22Rv1 (cell line): ENCODE results near the gene ADCK1.
"Not testable (repeated sequence)": the region's sequence is repeated elsewhere in the genome, so short reads cannot be mapped to it uniquely, and the experiment has no call there.

Experiments
- CTCF ChIP-seq: fragments of 450-650 bp; IDR thresholded peaks from 2 replicates; pipeline ENCODE4 v1.5.1; 2017; ENCODE audit warnings: mild to moderate bottlenecking
- ZFX ChIP-seq: fragments of 450-650 bp; IDR thresholded peaks from 2 replicates; pipeline ENCODE4 v1.6.1; 2017; ENCODE audit warnings: antibody characterized with exemption, borderline replicate concordance

GRCh38 chr14:77768442-77769069 lies 31.4 kb upstream of the ADCK1 start:
- TF ChIP-seq CTCF, ZFX: not testable (repeated sequence)
